Measurements from ENCODE around the gene ALX3.

The ALX3 gene

DNA sequence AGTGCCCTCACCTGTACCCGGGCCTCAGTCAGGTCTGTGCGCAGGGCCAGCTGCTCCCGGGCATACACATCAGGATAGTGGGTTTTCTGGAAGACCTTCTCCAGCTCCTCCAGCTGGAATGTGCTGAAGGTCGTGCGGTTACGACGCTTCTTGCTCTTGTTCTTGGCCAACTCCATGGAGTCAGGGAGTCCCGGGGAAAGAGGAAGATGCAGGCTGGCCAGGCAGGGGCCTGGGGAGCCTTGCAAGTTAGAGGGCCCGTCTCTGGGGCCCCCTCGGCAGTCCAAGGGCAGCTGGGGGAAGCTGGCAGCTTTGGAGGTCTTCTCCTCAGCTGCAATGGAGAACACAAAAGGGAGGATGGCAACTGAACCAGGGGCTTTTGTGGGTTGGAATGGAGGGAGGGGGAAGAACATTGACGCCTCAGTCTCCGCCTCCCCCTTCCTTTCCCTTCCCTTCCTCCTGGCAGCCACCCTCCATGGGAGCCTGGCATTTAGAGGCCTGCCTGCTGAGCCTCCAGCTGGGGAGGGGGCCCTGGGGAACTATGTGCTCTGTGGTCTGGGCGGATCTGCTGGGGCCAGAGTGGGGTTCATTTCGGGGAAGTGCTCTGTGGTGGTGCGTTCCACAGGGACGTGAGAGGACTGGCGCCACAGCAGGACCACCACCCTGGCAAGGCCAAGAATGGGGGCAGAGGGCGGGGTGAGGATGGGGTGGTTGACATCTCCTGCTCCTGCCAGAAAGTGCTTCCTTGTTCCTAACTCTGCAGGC lies 5.7 kb downstream of the ALX3 start:
- no peak overlapping the region for H3K4me3 ChIP-seq (ENCODE audit: low read length)
- DNase-seq (ENCODE audit: low read depth) = no peak
- TF ChIP-seq, protein P1, sequence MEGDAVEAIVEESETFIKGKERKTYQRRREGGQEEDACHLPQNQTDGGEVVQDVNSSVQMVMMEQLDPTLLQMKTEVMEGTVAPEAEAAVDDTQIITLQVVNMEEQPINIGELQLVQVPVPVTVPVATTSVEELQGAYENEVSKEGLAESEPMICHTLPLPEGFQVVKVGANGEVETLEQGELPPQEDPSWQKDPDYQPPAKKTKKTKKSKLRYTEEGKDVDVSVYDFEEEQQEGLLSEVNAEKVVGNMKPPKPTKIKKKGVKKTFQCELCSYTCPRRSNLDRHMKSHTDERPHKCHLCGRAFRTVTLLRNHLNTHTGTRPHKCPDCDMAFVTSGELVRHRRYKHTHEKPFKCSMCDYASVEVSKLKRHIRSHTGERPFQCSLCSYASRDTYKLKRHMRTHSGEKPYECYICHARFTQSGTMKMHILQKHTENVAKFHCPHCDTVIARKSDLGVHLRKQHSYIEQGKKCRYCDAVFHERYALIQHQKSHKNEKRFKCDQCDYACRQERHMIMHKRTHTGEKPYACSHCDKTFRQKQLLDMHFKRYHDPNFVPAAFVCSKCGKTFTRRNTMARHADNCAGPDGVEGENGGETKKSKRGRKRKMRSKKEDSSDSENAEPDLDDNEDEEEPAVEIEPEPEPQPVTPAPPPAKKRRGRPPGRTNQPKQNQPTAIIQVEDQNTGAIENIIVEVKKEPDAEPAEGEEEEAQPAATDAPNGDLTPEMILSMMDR (conservative IDR thresholded peaks at IDR 0.05; ENCODE audit: low read depth, low read length) = no peak

DNA sequence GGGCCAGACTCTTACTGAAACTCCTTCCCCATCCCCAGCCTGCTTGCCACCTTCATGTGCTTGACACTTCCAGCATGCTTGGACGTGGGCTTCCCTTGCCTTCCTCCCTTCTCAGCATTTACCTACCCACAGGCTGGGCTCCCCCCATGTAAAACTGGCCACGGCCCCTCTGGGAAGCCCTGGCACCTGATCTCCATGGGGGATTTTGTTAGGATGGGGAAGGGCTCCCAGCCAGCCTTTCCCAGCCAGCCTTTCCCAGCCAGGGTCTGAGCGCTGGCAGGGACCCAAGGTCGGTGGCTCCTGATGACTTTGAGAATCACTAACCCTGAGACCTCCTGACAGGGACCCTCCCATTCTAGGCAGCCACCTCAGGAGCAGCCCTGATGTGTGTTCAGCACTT lies 6.7 kb downstream of the ALX3 start:
- DNase-seq (ENCODE audit: low read depth) = no peak
- TF ChIP-seq, protein P1 (conservative IDR thresholded peaks at IDR 0.05; ENCODE audit: low read depth, low read length) = no peak
- no peak overlapping the region for H3K4me3 ChIP-seq (ENCODE audit: low read length)

DNA sequence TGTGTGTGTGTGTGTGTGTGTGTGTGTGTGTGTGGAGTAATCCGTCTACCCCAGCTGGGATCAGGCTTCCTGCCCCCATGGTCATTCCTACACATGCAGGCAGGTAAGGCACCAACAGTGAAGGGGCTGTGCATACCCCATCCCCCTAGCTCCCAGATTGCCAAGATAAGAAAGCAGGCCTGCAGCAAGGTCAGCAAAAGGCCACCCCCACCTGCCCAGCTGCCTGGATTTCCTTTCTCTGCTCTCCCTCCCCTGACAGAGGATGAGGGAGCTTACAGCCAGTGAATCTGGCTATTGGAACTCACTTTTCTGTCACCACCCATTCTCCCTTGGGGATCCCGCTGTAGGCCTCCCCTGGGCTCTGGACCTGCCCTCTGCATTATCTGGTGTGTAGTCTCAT lies 7.9 kb downstream of the ALX3 start:
- H3K4me3 ChIP-seq (ENCODE audit: low read length) = no peak overlapping the region
- DNase-seq (ENCODE audit: low read depth) = no peak
- TF ChIP-seq, protein P1 (conservative IDR thresholded peaks at IDR 0.05; ENCODE audit: low read depth, low read length) = no peak

DNA sequence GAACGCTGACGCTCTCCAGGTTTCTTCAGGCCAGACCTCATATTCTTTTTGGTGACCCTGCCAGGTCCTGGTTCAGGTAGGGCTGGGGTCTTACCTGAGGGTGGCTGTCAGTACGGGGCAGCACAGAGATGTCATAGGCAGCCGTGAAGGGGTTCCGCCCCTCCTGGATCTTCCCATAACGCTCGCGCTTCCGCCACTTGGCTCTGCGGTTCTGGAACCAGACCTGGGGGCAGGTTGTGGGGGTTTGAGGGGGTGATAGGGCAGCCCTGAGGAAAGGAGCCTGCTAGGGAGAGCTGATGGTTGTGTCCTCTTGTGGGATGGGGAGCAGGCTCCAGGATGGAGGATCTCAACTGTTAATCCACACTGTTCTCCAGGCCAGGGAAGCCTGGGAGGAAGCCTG lies 9.1 kb downstream of the ALX3 start:
- no peak overlapping the region for H3K4me3 ChIP-seq (ENCODE audit: low read length)
- DNase-seq (ENCODE audit: low read depth) = no peak
- TF ChIP-seq, protein P1 (conservative IDR thresholded peaks at IDR 0.05; ENCODE audit: low read depth, low read length) = no peak

DNA sequence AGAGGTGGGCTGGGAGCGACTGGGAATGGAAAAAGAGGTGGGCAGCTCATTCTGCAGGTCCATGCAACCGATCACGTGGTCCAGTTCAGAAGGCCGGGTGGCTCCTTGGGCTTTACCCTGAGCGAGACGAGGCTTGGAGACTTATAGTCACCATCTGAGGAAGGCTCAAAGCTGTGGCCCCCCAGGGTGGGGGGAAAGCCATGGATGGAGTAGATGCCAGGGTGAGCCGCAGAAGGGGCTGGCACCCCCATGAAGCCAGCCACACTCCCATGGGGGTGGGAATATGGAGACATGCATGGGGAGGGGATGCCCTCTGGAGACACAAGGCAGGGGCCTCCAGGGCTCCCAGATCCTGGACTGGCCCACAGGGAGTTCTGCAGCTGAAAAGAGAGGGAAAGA lies 9.8 kb downstream of the ALX3 start:
- TF ChIP-seq, protein P1 (conservative IDR thresholded peaks at IDR 0.05; ENCODE audit: low read depth, low read length) = no peak
- DNase-seq (ENCODE audit: low read depth) = no peak

DNA sequence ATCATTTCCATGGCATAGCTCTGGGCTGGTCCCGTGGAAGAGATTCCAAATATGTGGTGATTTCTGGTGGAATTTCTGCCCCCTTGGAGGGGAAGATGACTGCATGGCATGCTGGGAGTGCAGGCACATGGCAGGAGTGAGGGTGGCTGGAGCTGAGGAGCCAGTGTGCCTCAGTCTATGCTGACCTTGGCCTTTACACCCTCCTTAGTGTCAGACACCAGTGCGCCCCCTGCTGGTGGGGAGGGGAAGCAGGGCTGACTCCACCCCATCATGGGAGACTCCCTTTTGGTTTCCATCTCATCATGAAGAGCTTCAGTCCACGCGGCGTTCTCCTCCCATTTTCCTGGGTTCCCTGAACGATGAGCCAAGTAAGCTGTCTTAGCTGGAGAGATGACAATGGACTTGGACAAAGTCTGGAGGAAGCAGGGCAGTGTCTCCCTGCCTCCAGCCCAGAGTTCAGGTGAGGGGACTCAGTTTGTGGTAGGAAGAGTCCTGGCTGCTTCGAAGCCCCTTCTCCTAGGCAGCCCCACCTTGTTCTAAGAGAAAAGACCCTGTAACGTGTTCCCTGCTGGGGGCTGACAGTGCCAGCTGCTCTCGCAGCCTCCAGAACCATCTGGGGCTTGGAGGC lies 10.3 kb downstream of the ALX3 start:
- DNase-seq (ENCODE audit: low read depth) = no peak
- TF ChIP-seq, protein P1 (conservative IDR thresholded peaks at IDR 0.05; ENCODE audit: low read depth, low read length) = peak; percentile 85
- no peak overlapping the region for H3K4me3 ChIP-seq (ENCODE audit: low read length)

More for the DNA sequence above, 9.8 kb downstream of the ALX3 start:
- no peak overlapping the region for H3K4me3 ChIP-seq (ENCODE audit: low read length)

Data from retinal pigment epithelial cell (primary cell).